Brain pericyte (primary cell): Measurements from ENCODE around the gene ENTPD7.
"Not testable (repeated sequence)": the region's sequence is repeated elsewhere in the genome, so short reads cannot be mapped to it uniquely, and the experiment has no call there.

ENCODE experiments used
- DNase-seq: peaks from one replicate; pipeline ENCODE4 v3.0.0-alpha.2; 2012; ENCODE audit warnings: low read depth, low spot score

Gene ENTPD7, protein sequence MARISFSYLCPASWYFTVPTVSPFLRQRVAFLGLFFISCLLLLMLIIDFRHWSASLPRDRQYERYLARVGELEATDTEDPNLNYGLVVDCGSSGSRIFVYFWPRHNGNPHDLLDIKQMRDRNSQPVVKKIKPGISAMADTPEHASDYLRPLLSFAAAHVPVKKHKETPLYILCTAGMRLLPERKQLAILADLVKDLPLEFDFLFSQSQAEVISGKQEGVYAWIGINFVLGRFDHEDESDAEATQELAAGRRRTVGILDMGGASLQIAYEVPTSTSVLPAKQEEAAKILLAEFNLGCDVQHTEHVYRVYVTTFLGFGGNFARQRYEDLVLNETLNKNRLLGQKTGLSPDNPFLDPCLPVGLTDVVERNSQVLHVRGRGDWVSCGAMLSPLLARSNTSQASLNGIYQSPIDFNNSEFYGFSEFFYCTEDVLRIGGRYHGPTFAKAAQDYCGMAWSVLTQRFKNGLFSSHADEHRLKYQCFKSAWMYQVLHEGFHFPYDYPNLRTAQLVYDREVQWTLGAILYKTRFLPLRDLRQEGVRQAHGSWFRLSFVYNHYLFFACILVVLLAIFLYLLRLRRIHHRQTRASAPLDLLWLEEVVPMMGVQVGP

DNA sequence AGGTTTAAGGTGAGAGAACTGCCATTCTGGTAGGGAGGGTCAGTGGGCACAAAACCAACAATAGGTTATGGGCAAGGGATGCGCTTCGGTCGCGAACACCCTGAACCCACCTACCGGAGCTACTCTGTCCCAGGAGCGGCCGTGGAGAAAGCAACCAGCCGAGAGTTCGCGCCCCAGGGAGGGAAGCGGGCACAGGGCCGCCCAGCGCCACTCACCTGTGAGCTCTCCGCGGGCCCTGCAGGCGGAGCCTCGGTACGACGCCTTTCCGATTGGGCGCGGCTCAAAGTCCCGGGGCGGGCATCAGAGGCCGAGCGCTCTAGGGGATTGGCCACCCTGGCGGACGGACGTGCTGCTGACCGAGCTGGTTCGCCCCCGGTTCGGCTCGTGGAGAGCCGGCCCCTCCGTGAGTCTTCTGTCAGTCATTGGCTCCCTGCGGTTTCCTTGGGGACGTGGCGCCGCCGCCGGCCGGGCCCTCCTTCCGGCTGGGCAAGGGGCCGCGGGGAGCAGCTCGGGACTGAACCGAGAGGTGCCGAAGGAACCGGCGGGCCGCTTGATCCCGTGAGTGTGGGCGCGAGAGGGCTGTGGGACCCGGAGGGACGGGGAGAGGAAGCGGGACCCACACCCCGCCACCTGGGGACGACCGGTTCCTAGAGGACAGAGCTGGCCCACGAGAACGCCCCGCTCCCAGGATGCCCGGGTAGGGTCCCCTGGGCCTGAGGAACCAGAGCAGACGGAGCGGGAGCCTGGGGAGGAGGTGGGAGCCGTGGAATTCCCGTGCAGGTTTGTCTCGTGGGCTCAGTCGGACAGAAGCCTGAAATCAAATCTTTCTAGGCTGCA, at the start of gene ENTPD7:
ENTPD7 (plus strand) TSS at position 479 of the 837 bp plus-strand sequence. CDS start 448 bp downstream, outside the sequence.
- DNase-seq = peak; percentile 69

DNA sequence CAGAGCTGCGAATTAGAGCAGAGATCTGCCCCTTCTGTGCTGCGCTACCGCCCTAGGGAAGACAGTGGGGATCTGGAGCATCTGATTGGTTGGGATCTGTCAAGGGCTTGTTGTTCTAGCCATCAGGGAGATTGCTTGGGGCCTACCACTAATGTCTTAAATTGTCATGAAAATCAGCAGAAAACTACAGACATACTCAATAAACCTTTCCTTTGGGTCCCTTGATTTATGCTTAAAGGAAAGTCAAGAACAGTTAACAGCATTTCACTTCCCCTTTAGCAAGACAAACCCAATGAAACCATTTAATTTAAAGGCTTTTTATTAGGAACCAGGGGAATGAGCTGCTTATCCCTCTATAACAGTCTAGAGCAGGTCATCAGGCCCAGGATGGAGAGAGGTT, 49.1 kb upstream of the ENTPD7 start:
- no peak for DNase-seq

DNA sequence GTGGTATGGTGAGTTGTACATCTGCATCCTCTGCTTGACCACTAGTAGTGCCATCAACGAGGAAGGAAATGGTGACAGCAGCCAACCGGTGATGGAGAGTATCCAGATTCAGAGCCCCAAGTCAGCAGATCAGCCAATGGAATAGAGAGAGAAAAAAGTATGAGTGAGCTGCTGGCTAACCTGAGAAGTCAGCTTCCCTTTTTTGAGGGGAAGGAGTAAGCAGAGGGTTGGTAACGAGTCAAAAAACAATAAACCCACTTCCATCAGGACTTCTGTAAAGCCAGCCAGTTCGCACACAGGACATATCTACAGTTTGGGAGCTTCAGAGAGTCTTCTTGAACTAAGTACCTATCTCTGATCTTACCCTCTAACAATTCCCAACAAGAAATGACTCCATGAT, 48.0 kb upstream of the ENTPD7 start:
- DNase-seq = no peak

DNA sequence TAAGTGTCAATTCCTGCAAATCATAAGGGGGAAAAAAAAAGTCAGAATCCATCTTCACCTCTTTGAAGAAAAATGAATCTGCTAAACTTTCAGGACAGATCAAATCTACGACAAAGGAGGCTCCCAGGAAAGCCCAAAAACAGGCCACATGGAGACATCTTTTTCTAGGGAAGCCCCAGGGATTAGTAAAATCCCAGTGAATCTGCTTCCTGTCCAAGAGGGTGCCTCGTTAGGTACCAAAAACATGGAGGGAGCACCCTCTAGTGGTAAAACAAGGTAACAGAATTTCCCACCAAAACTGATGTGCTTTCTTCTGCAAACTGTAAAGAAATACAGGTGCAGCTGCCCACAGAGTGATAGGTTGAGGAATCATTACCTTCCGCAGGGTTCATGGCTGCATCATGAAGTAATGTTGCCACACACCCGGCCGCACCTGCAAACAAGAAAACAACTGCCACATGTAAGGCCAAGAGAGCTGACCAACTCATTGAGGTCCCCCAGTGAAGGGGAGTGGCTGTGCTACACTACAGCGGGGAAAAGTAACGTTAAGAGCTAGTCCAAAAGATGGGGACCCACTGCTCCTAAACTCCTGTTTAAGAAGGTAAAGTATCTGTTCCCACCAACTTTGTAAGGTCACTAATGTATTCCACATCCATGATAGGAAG, 47.0 kb upstream of the ENTPD7 start:
- no peak for DNase-seq

DNA sequence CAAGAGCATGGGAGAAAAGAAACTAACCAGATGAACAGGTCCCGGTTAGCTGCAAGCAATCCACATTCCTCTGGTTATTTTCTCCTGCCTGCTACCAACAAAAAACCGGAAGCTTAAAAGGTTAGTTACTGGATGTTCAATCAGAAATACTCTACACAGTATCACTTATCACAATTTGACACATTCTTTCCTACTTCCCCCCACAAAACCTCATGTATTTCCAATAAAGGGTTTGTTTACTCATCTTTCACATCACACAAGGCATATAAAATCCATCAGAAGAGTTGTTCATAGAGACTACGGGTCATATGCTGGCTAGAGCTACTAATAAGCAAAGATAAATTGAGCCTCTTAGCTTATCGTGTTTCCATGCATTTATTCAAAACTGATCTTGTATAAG, 43.9 kb upstream of the ENTPD7 start:
- no peak for DNase-seq

DNA sequence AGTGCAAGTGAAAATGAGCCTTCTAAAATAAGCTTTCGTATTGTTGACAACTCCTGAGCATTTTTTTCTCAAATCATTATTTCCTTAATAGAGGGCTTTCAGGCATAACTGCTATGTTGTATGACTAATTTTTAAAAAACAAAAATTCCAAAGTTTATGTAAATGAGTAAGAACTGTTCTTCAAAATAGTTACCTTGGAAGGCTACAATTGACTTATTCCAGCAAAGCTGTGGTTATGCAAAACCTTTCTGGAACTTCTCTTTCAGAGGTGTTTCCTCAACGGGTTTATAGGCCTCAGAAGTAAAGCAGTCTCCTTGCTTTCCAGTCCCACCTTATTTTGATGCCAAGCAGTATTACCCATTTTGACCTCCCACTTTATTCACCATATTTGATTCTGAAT, 41.6 kb upstream of the ENTPD7 start:
- DNase-seq = no peak

DNA sequence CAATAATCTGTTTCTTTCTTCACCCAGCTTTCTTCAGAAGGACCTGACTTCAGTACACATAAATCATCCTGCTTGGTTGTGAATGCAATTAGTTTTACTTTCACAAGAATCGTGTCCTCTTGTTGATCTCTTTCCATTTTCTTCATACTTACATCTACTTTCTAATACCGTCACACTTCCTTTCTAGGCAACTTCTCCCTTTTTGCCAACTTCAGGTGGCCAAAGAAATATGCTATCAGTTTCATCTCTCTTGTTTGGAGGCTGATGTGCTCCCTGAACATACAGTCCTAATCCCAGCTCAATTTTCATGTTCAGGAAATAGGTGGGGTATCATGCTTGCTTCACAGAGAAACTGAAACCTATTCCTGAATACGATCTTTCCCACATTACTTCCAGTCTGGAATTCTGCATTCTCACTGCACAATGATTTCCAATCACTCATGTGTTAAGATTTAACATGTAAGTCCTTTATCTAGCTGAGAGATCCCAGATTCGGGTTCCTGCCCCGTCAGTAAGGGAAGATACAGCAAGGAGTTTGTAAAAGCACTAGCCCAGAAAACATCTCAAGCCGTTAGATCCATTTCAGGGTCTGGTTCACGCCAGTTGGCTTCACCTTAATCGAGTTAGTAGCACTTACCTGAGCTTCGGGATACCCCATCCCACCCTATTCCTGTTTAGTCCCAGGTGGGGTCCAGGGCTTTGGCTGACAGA, 40.1 kb upstream of the ENTPD7 start:
- DNase-seq = no peak

DNA sequence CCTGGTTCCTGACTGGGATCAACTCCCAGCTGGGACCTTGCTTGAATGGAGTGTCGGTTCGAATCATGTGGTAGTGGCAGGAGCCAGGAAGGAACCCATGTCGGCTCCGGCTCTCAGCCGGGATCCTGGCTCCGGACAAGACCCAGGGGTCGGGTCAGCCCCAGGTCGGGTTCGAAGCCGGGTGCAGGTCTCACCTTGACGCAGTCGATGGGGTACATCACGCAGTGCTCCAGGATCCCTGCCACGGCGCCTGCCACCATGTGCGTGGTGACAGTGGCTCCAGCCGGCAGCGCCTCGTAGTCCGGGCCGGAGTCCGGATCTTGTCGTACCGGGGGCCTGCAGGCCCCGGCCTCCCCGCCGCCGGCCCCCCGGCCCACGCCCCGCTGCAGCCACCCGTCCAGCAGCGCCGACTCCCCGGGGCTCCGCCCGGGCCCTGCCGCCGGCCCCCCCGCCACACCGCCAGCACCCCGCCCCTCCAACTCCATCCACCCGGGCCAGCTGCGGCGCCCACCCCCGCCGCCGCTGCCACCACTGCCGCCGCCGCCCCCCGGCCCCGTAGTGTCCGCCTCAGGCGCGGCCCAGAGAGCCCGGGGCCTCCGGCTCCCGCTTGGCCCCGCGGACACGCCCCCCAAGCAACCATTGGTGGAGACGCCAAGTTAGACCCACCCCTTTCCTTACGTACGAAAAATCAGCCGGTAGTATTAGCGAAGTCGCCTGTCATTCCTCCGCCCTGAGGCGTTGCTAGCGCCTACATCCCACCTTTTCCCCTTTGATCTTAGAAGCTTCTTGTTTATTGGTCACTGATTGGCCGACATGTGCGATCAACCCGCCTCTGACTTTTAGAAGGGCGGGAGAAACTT, 39.2 kb upstream of the ENTPD7 start, which contains the start of gene SLC25A28:
SLC25A28 (minus strand) TSS at position 589 of the 860 bp plus-strand sequence; CDS start at position 485, 104 bp downstream.
- peak; percentile 98 for DNase-seq

DNA sequence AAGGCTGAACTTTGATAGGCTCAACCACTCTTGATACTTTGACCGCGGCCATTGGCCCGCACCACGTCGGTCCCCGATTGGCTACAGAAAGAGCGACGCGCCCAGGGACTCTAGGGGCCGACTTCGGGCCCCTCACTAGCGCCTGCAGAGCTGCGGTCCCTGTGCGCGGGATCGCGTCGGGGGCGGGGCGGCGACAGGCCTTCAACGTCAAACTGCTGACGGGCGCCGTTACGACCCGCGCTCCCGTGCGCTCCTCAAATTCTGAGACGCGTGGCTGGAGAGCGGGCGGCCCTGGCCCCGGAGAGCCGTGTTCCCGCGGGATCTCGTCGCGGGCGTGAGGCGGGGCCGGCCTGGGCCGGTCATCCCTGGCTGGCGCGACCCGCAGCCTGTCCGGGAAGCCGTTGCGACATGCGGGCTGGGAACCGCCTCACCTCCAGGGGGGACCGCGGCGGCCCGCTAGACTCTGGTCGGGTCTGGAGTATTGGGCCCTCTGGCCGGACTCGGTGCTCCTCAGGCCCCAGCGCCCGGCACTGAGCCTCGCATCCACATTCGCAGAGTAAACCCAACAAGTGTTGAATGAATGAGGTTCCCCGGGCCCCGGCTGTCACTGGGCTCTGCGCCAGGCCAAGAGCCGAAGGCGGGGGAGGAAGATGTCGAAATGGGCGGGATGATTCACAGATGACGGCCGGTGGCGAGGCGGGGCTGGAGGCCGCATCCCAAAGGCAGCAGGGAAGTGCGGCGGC, 38.4 kb upstream of the ENTPD7 start:
- DNase-seq = peak; percentile 82

DNA sequence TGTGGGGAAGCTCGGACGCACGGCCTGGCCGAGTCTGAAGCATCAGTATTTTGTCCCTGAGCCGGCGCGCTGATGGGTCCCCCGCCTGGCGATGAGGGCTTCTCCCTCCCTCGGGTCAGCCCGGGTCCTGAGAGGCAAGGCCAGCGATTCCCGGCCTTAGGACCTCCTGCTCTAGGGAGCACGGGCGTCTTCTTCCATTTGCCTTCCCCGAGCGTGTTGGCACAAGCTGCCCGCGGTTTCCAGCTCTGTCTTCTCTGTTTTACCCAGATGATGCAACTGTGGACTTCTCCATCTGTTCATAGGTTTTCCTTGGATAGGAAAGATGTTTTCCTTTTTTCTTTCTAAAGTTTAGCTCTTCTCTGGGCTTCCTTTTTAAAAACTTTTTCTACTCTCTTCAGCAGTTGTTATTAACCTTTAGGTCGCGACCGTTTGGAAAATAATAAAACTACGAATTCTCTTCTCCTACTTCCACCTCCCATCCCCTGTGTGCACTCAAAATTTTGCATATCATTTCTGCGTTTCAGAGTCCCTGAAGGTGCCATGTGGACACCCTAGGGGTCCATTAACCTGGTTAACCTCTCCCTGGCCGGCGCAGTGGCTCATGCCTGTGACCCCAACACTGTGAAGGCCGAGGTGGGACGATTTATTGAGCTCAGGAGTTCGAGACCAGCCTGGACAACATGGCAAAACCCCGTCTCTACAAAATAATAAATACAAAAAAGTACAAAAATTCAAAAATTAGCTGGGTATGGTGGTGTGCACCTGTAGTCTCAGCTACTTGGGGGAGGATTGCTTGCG, 37.7 kb upstream of the ENTPD7 start:
- no peak for DNase-seq

DNA sequence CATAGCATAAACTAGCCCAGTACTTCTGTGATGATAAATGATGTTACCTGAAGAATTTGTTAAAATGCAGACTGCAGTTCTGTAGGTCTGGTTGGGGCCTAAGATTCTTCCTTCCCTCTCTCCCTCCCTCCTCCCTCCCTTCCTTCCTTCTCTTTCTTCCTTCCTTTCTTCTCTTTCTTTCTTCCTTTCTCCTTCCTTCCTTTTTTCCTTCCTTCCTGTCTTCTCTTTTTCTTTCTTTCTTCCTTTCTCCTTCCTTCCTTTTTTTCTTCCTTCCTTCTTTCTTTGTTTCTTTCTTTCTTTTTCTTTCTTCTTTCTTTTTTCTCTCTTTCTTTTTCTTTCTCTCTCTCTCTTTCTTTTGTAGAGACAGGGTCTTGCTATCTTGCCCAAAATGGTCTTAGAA, 35.4 kb upstream of the ENTPD7 start:
- no peak for DNase-seq

DNA sequence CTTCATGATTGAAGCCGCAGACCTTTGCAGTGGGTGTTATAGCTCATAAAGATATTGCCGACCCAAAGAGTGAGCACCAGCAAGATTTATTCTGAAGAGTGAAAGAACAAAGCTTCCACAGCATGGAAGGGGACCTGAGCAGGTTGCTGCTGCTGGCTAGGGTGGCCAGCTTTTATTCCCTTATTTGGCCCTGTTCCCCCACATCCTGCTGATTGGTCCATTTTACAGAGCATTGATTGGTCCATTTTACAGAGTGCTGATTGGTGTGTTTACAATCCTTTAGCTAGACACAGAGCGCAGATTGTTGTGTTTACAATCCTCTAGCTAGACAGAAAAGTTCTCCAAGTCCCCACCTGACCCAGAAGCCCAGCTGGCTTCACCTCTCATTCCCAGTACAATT, 34.2 kb upstream of the ENTPD7 start:
- not testable (repeated sequence) for DNase-seq

DNA sequence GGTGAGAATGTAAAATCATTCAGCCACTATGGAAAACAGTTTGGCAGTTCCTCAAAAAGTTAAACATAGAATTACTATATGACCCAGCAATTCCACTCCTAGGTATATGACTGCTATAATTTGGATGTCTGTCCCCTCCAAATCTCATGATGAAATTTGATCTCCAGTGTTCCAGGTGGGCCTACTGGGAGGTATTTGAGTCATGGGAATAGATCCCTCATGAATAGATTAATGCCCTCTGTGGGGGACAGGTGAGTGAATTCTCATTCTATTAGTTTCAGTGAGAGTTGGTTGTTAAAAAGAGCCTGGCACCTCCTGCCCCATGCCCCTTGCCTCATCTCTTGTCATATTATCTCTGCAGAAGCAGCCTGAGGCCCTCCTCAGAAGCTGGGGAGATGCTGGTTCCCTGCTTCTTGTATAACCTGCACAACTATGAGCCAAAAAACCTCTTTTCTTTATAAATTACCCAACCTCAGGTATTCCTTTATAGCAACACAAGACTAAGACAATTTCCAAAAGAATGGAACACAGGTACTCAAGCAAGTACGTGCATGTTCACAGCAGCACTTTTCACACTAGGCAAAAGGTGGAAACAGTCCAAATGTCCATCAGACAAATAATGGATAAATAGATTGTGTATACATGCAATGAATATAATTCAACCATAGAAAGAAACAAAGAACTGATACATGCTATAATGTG, 30.2 kb upstream of the ENTPD7 start:
- DNase-seq = no peak

DNA sequence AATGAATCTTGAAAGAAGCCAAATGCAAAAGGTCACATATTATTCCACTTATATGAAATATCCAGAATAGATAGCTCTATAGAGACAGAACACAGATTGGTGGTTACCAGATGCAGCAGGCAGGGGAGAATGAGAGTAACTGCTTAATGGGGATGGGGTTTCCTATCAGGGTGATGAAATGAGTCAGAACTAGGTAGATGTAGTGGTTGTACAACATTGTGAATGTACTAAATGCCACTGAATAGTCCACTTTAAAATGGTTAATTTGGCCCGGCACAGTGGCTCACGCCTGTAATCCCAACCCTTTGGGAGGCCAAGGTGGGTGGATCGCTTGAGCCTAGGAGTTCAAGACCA, 29.7 kb upstream of the ENTPD7 start:
- no peak for DNase-seq

DNA sequence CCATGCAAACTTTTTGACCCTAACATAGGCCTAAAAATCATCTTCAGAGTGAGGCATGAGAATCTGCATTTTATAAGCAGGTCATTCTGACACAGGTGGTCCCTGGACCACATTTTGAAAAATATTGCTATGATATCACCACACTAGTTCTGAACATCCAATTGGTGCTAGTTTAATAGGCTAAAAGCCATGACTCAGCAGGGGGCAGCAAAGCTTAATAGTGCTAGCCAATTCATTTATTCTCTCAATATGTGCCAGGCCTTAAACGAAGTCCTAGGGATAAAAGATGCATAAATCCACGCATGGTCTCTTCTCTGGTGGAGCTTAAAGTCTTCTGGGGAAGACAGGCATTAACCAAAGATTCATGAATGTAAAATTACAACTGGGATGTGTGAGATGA, 28.9 kb upstream of the ENTPD7 start:
- DNase-seq = no peak

DNA sequence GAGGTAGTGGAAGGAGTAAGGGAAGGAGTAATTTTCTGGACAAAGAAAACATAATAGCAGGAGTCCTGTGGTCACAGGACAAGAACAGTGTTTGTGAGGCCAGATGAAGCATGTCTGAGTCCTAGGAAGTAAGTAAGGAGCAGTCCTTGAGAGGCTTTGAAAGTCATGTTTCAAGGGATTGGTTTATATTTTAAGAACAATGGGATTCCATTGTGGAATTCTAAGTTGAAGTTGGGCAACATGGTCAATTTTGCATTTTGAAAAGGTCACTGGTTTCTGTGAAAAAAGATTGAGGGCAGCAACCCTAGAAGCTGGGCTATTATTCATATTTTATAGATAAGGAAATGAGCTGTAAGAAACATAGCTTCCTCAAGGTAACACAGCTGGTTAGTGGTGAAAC, 28.3 kb upstream of the ENTPD7 start:
- no peak for DNase-seq

DNA sequence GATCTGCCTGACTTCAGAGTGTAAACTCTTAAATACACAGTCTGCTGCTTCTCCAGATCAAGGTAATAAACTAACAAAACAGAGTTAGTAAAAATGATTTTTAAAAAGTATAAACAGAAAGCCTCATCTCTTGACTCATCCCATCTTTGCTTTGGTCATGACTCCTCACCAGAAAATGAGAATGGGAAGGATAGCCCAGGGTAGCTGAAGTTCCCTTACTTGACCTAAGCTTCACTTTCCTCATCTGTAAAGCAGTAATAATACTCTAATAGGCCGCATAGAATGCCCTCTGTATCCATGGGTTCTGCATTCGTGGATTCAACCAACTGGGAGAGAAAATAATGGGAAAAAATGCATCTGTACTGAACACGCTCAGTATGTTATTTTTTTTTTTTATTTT, 27.8 kb upstream of the ENTPD7 start:
- DNase-seq = no peak

DNA sequence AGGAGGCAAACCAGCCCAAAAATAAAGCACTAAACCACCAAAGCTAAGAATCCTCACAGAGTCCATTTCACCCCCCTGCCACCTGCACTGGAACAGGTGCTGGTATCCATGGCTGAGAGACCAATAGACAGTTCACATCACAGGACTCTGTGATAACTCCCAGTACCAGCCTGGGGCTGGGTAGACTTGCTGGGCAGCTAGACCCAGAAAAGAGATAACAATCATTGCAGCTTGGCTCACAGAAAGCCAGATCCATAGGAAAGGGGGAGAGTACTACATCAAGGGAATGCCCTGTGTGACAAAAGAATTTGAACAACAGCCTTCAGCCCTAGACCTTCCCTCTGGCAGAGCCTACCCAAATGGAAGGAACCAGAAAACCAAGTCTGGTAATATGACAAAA, 25.5 kb upstream of the ENTPD7 start:
- no peak for DNase-seq
